Measurements from ENCODE around the gene DGCR6. TPM values are rescaled to one million over a fixed set of nuclear protein-coding genes. Genes with fewer than 3 reads are reported as not detected.

DGCR6 gene
- total RNA-seq = 1 to 10 TPM; 1.7 TPM

GRCh38 chr22:18905540-18906409 lies at the start of gene DGCR6:
Gene DGCR6, plus strand, starts transcription at chr22:18906320. Its CDS starts 55 bp downstream, at chr22:18906375.

GRCh38 chr22:18935889-18936529 lies 29.9 kb downstream of the DGCR6 start, which contains the start of gene PRODH:
Gene PRODH, minus strand, starts transcription at chr22:18936293. Its CDS starts 6 bp downstream, at chr22:18936287.

Other genes starting within 250 kb of the DGCR6 start
- 1 to 10 TPM in 1 of 2 donors, under 1 TPM in 1; 0.33 to 3.1 TPM for gene PRODH, start 30.0 kb downstream of the DGCR6 start, total RNA-seq
- gene DGCR2, start 216.1 kb downstream of the DGCR6 start, total RNA-seq = 10 to 100 TPM; 43.0 to 43.3 TPM
- gene TSSK2, start 225.0 kb downstream of the DGCR6 start, total RNA-seq = not detected
- gene ESS2, start 238.3 kb downstream of the DGCR6 start, total RNA-seq = 10 to 100 TPM; 15.1 to 16.0 TPM
- gene GSC2, start 244.0 kb downstream of the DGCR6 start, total RNA-seq = not detected